SK-N-MC (cell line): ENCODE data around the gene MAP7.
"Not testable (repeated sequence)": the region's sequence is repeated elsewhere in the genome, so short reads cannot be mapped to it uniquely, and the experiment has no call there.

Experiments used
- EZH2 ChIP-seq: fragments of 200-600 bp; sonication (generic); IDR thresholded peaks from one replicate; pipeline ENCODE4 v1.6.1; 2017; ENCODE audit warnings: antibody characterized with exemption
- FOXP2 ChIP-seq: optimal IDR thresholded peaks from 2 replicates; pipeline ENCODE3; 2011; ENCODE audit warnings: mild to moderate bottlenecking, moderate library complexity; ENCODE audit not compliant: insufficient read depth; ENCODE audit errors: extremely low read length, control extremely low read depth
- POLR2AphosphoS5 ChIP-seq: IDR thresholded peaks from 2 replicates; pipeline ENCODE4 v1.6.1; 2012; ENCODE audit warnings: mild to moderate bottlenecking, low read depth, low read length, borderline replicate concordance

GRCh38 chr6:136590846-136591245 is 40.6 kb upstream of the MAP7 start:
- not testable (repeated sequence) for TF ChIP-seq EZH2, POLR2AphosphoS5, FOXP2
